Endodermal cell (in vitro differentiated cells): ENCODE data around the gene LCN15. TPM values are rescaled to one million over a fixed set of nuclear protein-coding genes. Genes with fewer than 3 reads are reported as not detected.

Source experiments
- DNase-seq: peaks from one replicate; pipeline ENCODE4 v3.0.0-alpha.2; 2017
- H3K27ac ChIP-seq: 2 replicates; pipeline ENCODE4 v1.5.1; 2013; ENCODE audit warnings: mild to moderate bottlenecking, low read depth, low read length, moderate library complexity
- H3K27me3 ChIP-seq: 2 replicates; pipeline ENCODE4 v1.6.1; 2013; ENCODE audit warnings: mild to moderate bottlenecking, low read length, moderate library complexity; ENCODE audit not compliant: insufficient read depth, control insufficient read depth, poor library complexity, severe bottlenecking
- H3K36me3 ChIP-seq: 2 replicates; pipeline ENCODE4 v1.7.0; 2013; ENCODE audit warnings: mild to moderate bottlenecking, low read length, moderate library complexity; ENCODE audit not compliant: control insufficient read depth, insufficient read depth
- H3K4me1 ChIP-seq: one replicate; pipeline ENCODE4 v1.7.0; 2013; ENCODE audit warnings: low read length; ENCODE audit not compliant: control insufficient read depth, insufficient read depth
- H3K4me3 ChIP-seq: 2 replicates; pipeline ENCODE4 v1.5.1; 2013; ENCODE audit warnings: mild to moderate bottlenecking, low read length, moderate library complexity
- H3K9ac ChIP-seq: 2 replicates; pipeline ENCODE4 v1.6.1; 2013; ENCODE audit warnings: mild to moderate bottlenecking, low read length, moderate library complexity; ENCODE audit not compliant: poor library complexity, severe bottlenecking; ENCODE audit errors: extremely low read depth
- H3K9me3 ChIP-seq: 2 replicates; pipeline ENCODE4 v1.6.1; 2013; ENCODE audit warnings: mild to moderate bottlenecking, low read length, moderate library complexity; ENCODE audit not compliant: control insufficient read depth
- H3K27ac Mint-ChIP-seq: 2 replicates; pipeline ENCODE4 v1.8.0; 2020; ENCODE audit warnings: mixed read lengths
- H3K27me3 Mint-ChIP-seq: 2 replicates; pipeline ENCODE4 v1.8.0; 2021; ENCODE audit warnings: mild to moderate bottlenecking, mixed read lengths; ENCODE audit not compliant: insufficient read depth
- H3K36me3 Mint-ChIP-seq: 2 replicates; pipeline ENCODE4 v1.8.0; 2020; ENCODE audit warnings: low read depth, mixed read lengths
- H3K4me1 Mint-ChIP-seq: 2 replicates; pipeline ENCODE4 v1.8.0; 2020; ENCODE audit warnings: mixed read lengths
- H3K4me3 Mint-ChIP-seq: 2 replicates; pipeline ENCODE4 v1.8.0; 2020; ENCODE audit warnings: mild to moderate bottlenecking, moderate library complexity, mixed read lengths
- H3K9me3 Mint-ChIP-seq: 2 replicates; pipeline ENCODE4 v1.8.0; 2020; ENCODE audit warnings: mild to moderate bottlenecking, mixed read lengths
- WGBS, 2 experiments: methylation state at CpG; one replicate each; pipeline versions ENCODE4 v1.1.5 to v1.1.7; 2013; ENCODE audit warnings: missing lambda C conversion rate in 2 of 2, mixed read lengths in 1 of 2; ENCODE audit not compliant: insufficient coverage in 1 of 2, insufficient read length in 1 of 2; 5-methylcytosine and 5-hydroxymethylcytosine counted together
- total RNA-seq, 2 donors: library from RNA; stranded (reverse); fragmentation: NEBNext Ultra II Directional in 1 of 2; extraction: Animal tissue kit (Norgen Biotek cat#: 25700) in 1 of 2; gene quantifications; 2 replicates in 1 of 2; 3 replicates in 1 of 2; pipeline ENCODE4 v1.2.1, GENCODE V29; 2021
- TF ChIP-seq, protein P1 (sequence below): fragments of 200-600 bp; sonication (generic); conservative IDR thresholded peaks from 2 replicates; pipeline ENCODE4 v1.5.0; 2021; ENCODE audit warnings: antibody characterized with exemption, mild to moderate bottlenecking

The LCN15 gene
- total RNA-seq, 2 donors from 2014 or later: 0.51 to 1.2 TPM

- no peak for DNase-seq
- H3K27ac ChIP-seq: no peak overlapping the region
- peaks cover 9% of the 10 kb centered on the region for H3K4me1 ChIP-seq
- Mint-ChIP-seq H3K9me3 (no peaks in the 10 kb centered on the region), H3K27me3 (peaks cover 6% of the 10 kb centered on the region), H3K27ac (peak overlapping the region; percentile 52), H3K4me3 (peak overlapping the region; percentile 97), H3K4me1 (peaks cover 15% of the 10 kb centered on the region), H3K36me3 (peaks cover 37% of the 10 kb centered on the region)
- TF ChIP-seq, protein P1, sequence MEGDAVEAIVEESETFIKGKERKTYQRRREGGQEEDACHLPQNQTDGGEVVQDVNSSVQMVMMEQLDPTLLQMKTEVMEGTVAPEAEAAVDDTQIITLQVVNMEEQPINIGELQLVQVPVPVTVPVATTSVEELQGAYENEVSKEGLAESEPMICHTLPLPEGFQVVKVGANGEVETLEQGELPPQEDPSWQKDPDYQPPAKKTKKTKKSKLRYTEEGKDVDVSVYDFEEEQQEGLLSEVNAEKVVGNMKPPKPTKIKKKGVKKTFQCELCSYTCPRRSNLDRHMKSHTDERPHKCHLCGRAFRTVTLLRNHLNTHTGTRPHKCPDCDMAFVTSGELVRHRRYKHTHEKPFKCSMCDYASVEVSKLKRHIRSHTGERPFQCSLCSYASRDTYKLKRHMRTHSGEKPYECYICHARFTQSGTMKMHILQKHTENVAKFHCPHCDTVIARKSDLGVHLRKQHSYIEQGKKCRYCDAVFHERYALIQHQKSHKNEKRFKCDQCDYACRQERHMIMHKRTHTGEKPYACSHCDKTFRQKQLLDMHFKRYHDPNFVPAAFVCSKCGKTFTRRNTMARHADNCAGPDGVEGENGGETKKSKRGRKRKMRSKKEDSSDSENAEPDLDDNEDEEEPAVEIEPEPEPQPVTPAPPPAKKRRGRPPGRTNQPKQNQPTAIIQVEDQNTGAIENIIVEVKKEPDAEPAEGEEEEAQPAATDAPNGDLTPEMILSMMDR: no peak
- H3K9me3 ChIP-seq: no peaks in the 10 kb centered on the region
- H3K27me3 ChIP-seq: no peaks in the 10 kb centered on the region
- no peak overlapping the region for H3K9ac ChIP-seq
- WGBS, 2 experiments: 89 to 92% methylated on average over 6 to 10 of the region's 10 CpGs
- H3K4me3 ChIP-seq: peak overlapping the region; percentile 99
- H3K36me3 ChIP-seq: peaks cover 33% of the 10 kb centered on the region
Observed at GRCh38 chr9:136725612-136726011, 38.7 kb downstream of the LCN15 start.

GRCh38 chr9:136724772-136725171 is 39.5 kb downstream of the LCN15 start:
- Histone ChIP-seq H3K4me1 (peaks cover 9% of the 10 kb centered on the region), H3K36me3 (peaks cover 33% of the 10 kb centered on the region), H3K9me3 (no peaks in the 10 kb centered on the region), H3K4me3 (no peak overlapping the region), H3K27ac (no peak overlapping the region), H3K9ac (no peak overlapping the region), H3K27me3 (no peaks in the 10 kb centered on the region)
- WGBS, 2 experiments: 91 to 100% methylated on average over 1 to 7 of the region's 7 CpGs
- H3K27me3 Mint-ChIP-seq: peaks cover 4% of the 10 kb centered on the region
- H3K27ac Mint-ChIP-seq: no peak overlapping the region
- H3K9me3 Mint-ChIP-seq: no peaks in the 10 kb centered on the region
- no peak overlapping the region for H3K4me3 Mint-ChIP-seq
- no peak for DNase-seq
- peaks cover 15% of the 10 kb centered on the region for H3K4me1 Mint-ChIP-seq
- TF ChIP-seq, protein P1: no peak
- peaks cover 37% of the 10 kb centered on the region for H3K36me3 Mint-ChIP-seq

DNA sequence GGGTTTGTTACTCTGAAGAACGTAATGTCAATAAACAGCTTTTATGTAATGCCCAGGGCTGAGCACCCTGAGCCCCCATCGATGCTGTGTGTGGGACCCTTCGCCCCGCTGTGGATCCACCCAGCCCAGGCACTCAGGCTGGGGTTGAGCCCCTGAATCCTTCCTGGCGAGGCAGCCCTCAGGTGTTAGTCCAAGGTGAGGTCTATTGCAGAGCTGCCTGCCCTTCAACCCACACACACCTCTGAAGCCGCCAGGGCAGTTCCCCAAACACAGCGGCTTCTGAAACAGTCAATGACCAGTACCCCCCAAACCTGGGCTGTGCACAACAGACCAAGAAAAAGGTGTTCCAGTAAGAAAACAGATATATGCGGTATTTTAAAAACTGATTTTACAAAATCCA is 40.3 kb downstream of the LCN15 start:
- H3K27me3 ChIP-seq: no peaks in the 10 kb centered on the region
- TF ChIP-seq, protein P1: no peak
- H3K9ac ChIP-seq: no peak overlapping the region
- no peak overlapping the region for H3K27ac Mint-ChIP-seq
- no peak overlapping the region for H3K27ac ChIP-seq
- no peak overlapping the region for H3K4me3 Mint-ChIP-seq
- no peak for DNase-seq
- H3K36me3 Mint-ChIP-seq: peaks cover 37% of the 10 kb centered on the region
- WGBS, 2 experiments: 92 to 94% methylated on average over 8 of the region's 8 CpGs
- H3K9me3 Mint-ChIP-seq: no peaks in the 10 kb centered on the region
- peaks cover 15% of the 10 kb centered on the region for H3K4me1 Mint-ChIP-seq
- no peak overlapping the region for H3K4me3 ChIP-seq
- H3K4me1 ChIP-seq: peaks cover 7% of the 10 kb centered on the region
- H3K9me3 ChIP-seq: no peaks in the 10 kb centered on the region
- peaks cover 33% of the 10 kb centered on the region for H3K36me3 ChIP-seq
- H3K27me3 Mint-ChIP-seq: no peaks in the 10 kb centered on the region
